GM12891 (cell line): ENCODE data around the gene LATS2.
A peak's percentile ranks its signal among the peaks of the same experiment; 100 is the strongest.
"Not testable (repeated sequence)": the region's sequence is repeated elsewhere in the genome, so short reads cannot be mapped to it uniquely, and the experiment has no call there.

Experiments used
- DNase-seq: peaks from one replicate; pipeline ENCODE4 v3.0.0; 2011; ENCODE audit warnings: low spot score; ENCODE audit not compliant: insufficient read length
- FAIRE-seq: peaks from 2 replicates; lab custom pipeline; 2011; peaks lifted over from hg19 to GRCh38; lab: Jason Lieb, UNC
- PAX5 ChIP-seq: IDR thresholded peaks from 2 replicates; pipeline ENCODE4 v1.6.1; 2011; ENCODE audit warnings: low read length, moderate library complexity, mild to moderate bottlenecking; ENCODE audit not compliant: insufficient read depth, severe bottlenecking
- POLR2A ChIP-seq: IDR thresholded peaks from 2 replicates; pipeline ENCODE4 v1.6.1; 2011; ENCODE audit warnings: low read depth, low read length, control low read depth
- POLR2AphosphoS5 ChIP-seq: IDR thresholded peaks from 2 replicates; pipeline ENCODE4 v1.6.1; 2011; ENCODE audit warnings: low read depth, low read length, control low read depth
- POU2F2 ChIP-seq: IDR thresholded peaks from 2 replicates; pipeline ENCODE4 v1.6.1; 2011; ENCODE audit warnings: low read depth, mild to moderate bottlenecking, control low read depth, low read length, moderate library complexity
- SPI1 ChIP-seq: IDR thresholded peaks from 2 replicates; pipeline ENCODE4 v1.6.1; 2011; ENCODE audit warnings: low read depth, low read length, control low read depth
- TAF1 ChIP-seq: IDR thresholded peaks from 2 replicates; pipeline ENCODE4 v1.6.1; 2011; ENCODE audit warnings: low read depth, low read length, control low read depth

Gene LATS2

GRCh38 chr13:20980430-20980829 lies 81.0 kb downstream of the LATS2 start:
- DNase-seq (no peak), FAIRE-seq (no peak)
- no peak for TF ChIP-seq SPI1
- no peak for TF ChIP-seq TAF1
- TF ChIP-seq POU2F2, result no peak
- no peak for TF ChIP-seq PAX5

- FAIRE-seq (no peak), DNase-seq (no peak)
- TF ChIP-seq POU2F2, result no peak
- no peak for TF ChIP-seq TAF1
- no peak for TF ChIP-seq POLR2A
- no peak for TF ChIP-seq PAX5
- TF ChIP-seq SPI1, result no peak
- TF ChIP-seq POLR2AphosphoS5, result no peak
Observed at GRCh38 chr13:20977394-20977793, 84.0 kb downstream of the LATS2 start.

GRCh38 chr13:20974981-20975585 lies 86.3 kb downstream of the LATS2 start:
- no peak for TF ChIP-seq TAF1
- TF ChIP-seq SPI1, result no peak
- TF ChIP-seq POLR2AphosphoS5, result no peak
- no peak for TF ChIP-seq PAX5
- no peak for TF ChIP-seq POLR2A
- no peak for TF ChIP-seq POU2F2
- FAIRE-seq (no peak), DNase-seq (no peak)

- DNase-seq (no peak), FAIRE-seq (no peak)
- TF ChIP-seq POLR2A (no peak), SPI1 (no peak), POU2F2 (no peak), PAX5 (no peak), TAF1 (no peak), POLR2AphosphoS5 (no peak)
Observed at GRCh38 chr13:20973886-20974425, 87.4 kb downstream of the LATS2 start.

- FAIRE-seq (no peak), DNase-seq (no peak)
- TF ChIP-seq TAF1, result no peak
- no peak for TF ChIP-seq SPI1
- TF ChIP-seq POLR2AphosphoS5, result no peak
- no peak for TF ChIP-seq POLR2A
- no peak for TF ChIP-seq POU2F2
- TF ChIP-seq PAX5, result no peak
Observed at GRCh38 chr13:20972731-20973130, 88.7 kb downstream of the LATS2 start.

- TF ChIP-seq TAF1 (no peak), POLR2A (no peak), POLR2AphosphoS5 (no peak), SPI1 (no peak), POU2F2 (no peak), PAX5 (no peak)
- no peak for DNase-seq
- no peak for FAIRE-seq
Observed at GRCh38 chr13:20969182-20969581, 92.2 kb downstream of the LATS2 start.

GRCh38 chr13:20968745-20969144 lies 92.6 kb downstream of the LATS2 start:
- no peak for TF ChIP-seq POLR2A
- TF ChIP-seq POU2F2, result no peak
- TF ChIP-seq SPI1, result peak; percentile 41
- TF ChIP-seq PAX5, result no peak
- TF ChIP-seq TAF1, result no peak
- DNase-seq (no peak), FAIRE-seq (no peak)

GRCh38 chr13:20967340-20967739 lies 94.0 kb downstream of the LATS2 start:
- no peak for FAIRE-seq
- TF ChIP-seq PAX5 (no peak), POU2F2 (no peak), POLR2AphosphoS5 (no peak), SPI1 (no peak), TAF1 (no peak), POLR2A (no peak)
- DNase-seq, result no peak

GRCh38 chr13:20964904-20965303 lies 96.5 kb downstream of the LATS2 start:
- no peak for TF ChIP-seq POLR2A
- TF ChIP-seq TAF1, result no peak
- TF ChIP-seq SPI1, result no peak
- TF ChIP-seq PAX5, result no peak
- no peak for TF ChIP-seq POU2F2
- TF ChIP-seq POLR2AphosphoS5, result no peak

GRCh38 chr13:20961663-20962062 lies 99.7 kb downstream of the LATS2 start:
- FAIRE-seq, DNase-seq: not testable (repeated sequence)

More at GRCh38 chr13:20964904-20965303, 96.5 kb downstream of the LATS2 start:
- no peak for DNase-seq
- no peak for FAIRE-seq
